ENCODE measurements around the gene GPR84. TPM values are rescaled to one million over a fixed set of nuclear protein-coding genes. Genes with fewer than 3 reads are reported as not detected.
A peak's percentile ranks its signal among the peaks of the same experiment; 100 is the strongest.

Gene GPR84
- total and polyA plus RNA-seq, 7 experiments from 2014 or later, result 1.2 to 13.1 (median 3.9) TPM; not detected in 4

DNA sequence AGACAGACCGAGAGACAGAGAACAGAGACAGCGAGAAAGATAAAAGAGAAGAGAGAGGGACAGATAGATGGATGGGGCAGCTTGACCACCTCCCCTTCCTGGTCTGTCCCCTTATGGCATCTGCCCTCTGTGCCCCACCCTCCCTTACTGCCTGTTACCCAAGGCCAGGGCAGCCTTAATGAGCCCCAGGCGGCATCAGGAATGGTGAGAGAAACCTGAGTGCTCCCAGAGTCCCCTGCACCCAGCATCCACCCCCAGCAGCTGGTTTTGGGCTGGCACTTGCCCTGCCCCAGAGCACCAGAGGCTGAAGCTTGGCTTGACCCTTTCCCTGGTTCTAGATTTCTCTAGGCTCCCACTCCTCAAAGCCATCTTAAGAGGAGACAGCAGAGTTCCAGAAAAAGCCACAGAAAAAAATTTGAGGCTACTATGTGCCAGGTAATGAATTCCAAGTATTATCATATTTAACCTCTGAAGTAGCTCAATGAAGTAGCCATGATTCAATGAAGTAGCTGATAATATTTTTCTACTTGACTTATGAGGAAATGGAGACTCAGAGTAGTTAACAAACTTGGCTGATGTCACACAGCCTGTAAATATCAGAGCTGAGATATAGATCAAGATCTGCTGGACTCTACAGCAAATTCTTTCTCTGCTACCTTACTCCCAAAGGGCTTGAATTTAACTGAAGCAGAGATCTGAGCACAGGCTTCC, 22.3 kb upstream of the GPR84 start:
- H3K9me3 ChIP-seq (ENCODE audit: control insufficient read depth in 2 of 3, low read length in 3 of 3), result no peaks in the 10 kb centered on the region
- H3K4me1 Mint-ChIP-seq, result peaks cover 10 to 20% (median 15%) of the 10 kb centered on the region in 7 donors
- ATAC-seq (no peak), DNase-seq (no peak)
- intact Hi-C loops (cut with micrococcal nuclease), result no loop called here
- peak overlapping the region in 5 of 9 donors; percentile 18 to 49 (median 36) for H3K27ac Mint-ChIP-seq
- no peak overlapping the region for H3K4me3 ChIP-seq (ENCODE audit: low read length)
- no peaks in the 10 kb centered on the region for H3K27me3 ChIP-seq (ENCODE audit: control insufficient read depth in 2 of 2, insufficient read depth in 2 of 2, low read length in 2 of 2)
- peaks cover 0 to under 1% of the 10 kb centered on the region in 2 donors for H3K4me1 ChIP-seq (ENCODE audit: control insufficient read depth in 2 of 2, insufficient read depth in 2 of 2, low read length in 2 of 2)
- no peak overlapping the region for H3K27ac ChIP-seq (ENCODE audit: low read depth, low read length)
- peaks cover 0 to 2% (median 0%) of the 10 kb centered on the region in 5 donors for H3K36me3 Mint-ChIP-seq
- H3K4me3 Mint-ChIP-seq, result no peak overlapping the region
- H3K27me3 Mint-ChIP-seq, result no peaks in the 10 kb centered on the region
- ChIA-PET CTCF (interaction anchor here (1.2 to 2.3 kb wide), 4 partner anchors 8 to 53 kb away, joined by 3 to 9 read pairs (median 6); no protein-coding TSS in a partner anchor), POLR2A (interaction anchor here (0.9 kb wide), 1 partner anchor 14 kb away, joined by 3 read pairs; no protein-coding TSS in a partner anchor)
- H3K9me3 Mint-ChIP-seq, result peaks cover 0 to 1% (median 0%) of the 10 kb centered on the region in 11 donors
- H3K36me3 ChIP-seq (ENCODE audit: control insufficient read depth in 2 of 3, insufficient read depth in 3 of 3, low read length in 3 of 3), result no peaks in the 10 kb centered on the region

DNA sequence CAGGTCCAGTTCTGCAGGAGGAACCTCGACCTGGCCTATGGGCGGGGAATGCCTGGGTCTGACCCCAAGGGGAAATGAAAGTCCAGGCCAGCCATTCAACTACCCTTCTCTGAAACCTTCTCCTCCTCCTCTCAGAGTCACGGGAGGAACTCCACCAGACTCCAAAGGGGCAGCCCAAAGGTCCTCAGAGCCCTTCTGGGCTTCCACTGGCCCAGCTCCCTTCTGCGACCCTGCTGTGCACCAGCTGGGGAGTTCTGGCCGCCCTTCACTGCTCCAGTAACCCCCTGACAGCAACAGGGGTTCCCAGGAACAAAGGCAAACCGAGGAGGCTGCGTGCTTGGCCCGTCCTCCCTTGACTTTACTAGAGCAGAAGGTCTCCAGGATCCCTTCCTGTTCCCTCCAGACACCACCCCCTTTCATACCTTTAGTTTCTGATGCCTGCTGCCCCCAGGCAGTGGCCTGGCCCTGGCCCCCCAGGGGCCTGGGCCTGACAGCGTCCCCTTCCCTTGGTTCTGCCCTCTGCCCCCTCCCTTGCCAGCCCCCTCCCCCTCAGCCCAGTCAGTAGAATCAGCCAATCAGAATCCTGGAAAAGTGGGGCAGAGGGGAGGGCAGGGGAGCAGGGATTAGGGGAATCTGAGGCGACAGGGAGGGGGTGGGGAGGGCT, 21.1 kb upstream of the GPR84 start:
- no peaks in the 10 kb centered on the region for H3K9me3 ChIP-seq (ENCODE audit: control insufficient read depth in 2 of 3, low read length in 3 of 3)
- no peaks in the 10 kb centered on the region for H3K4me1 ChIP-seq (ENCODE audit: control insufficient read depth in 2 of 2, insufficient read depth in 2 of 2, low read length in 2 of 2)
- H3K27me3 ChIP-seq (ENCODE audit: control insufficient read depth in 2 of 2, insufficient read depth in 2 of 2, low read length in 2 of 2), result no peaks in the 10 kb centered on the region
- Mint-ChIP-seq H3K9me3 (peaks cover 0 to 1% (median 0%) of the 10 kb centered on the region in 11 donors), H3K27me3 (no peaks in the 10 kb centered on the region), H3K27ac (no peak overlapping the region), H3K4me1 (peaks cover 7 to 15% (median 13%) of the 10 kb centered on the region in 7 donors), H3K4me3 (no peak overlapping the region), H3K36me3 (no peaks in the 10 kb centered on the region)
- ATAC-seq (peak; percentile 39), DNase-seq (no peak)
- no peaks in the 10 kb centered on the region for H3K36me3 ChIP-seq (ENCODE audit: control insufficient read depth in 2 of 3, insufficient read depth in 3 of 3, low read length in 3 of 3)
- ChIA-PET CTCF (interaction anchor here (1.1 to 2.3 kb wide), 4 partner anchors 10 to 55 kb away, joined by 3 to 9 read pairs (median 3); no protein-coding TSS in a partner anchor), POLR2A (no interaction called here)
- H3K27ac ChIP-seq (ENCODE audit: low read depth, low read length), result no peak overlapping the region
- intact Hi-C loops (cut with micrococcal nuclease), result no loop called here
- no peak overlapping the region for H3K4me3 ChIP-seq (ENCODE audit: low read length)

DNA sequence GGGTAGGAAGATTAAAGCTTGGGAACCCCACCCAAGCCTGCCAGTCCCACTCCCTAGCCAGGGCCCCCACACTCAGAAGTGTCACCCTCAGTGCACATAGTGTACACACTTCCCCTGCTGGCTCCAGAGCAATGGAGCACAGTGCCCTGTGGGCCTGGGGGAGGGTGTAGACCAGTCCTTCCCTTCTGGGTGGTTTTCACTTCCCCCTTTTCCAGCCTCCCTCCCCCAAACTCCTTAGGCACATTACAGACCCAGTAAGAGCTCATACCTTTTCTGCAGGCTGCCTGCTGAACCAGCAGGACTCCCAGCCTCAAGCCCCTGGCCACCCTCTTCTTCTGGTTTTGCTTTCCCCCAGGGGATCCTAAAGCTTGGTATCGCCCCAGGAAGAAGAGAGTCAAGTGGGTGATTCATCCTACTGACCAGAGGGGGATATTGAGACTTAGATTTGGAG, 20.3 kb upstream of the GPR84 start, which contains the start of gene ZNF385A:
TSS of gene ZNF385A (minus strand) at position 143 of the 451 bp plus-strand sequence. CDS start 219 bp downstream, outside the sequence.
- Mint-ChIP-seq H3K36me3 (no peaks in the 10 kb centered on the region), H3K4me3 (no peak within 1 kb of the TSS), H3K27me3 (no peaks in the 10 kb centered on the region), H3K27ac (peak within 1 kb of the TSS in 1 of 9 donors; percentile 59), H3K4me1 (peaks cover 6 to 14% (median 9%) of the 10 kb centered on the region in 7 donors), H3K9me3 (peaks cover 0 to 1% (median 0%) of the 10 kb centered on the region in 11 donors)
- ATAC-seq (peak; percentile 67), DNase-seq (no peak)
- Histone ChIP-seq H3K36me3 (ENCODE audit: control insufficient read depth in 2 of 3, insufficient read depth in 3 of 3, low read length in 3 of 3) (no peaks in the 10 kb centered on the region), H3K4me1 (ENCODE audit: control insufficient read depth in 2 of 2, insufficient read depth in 2 of 2, low read length in 2 of 2) (no peaks in the 10 kb centered on the region), H3K27me3 (ENCODE audit: control insufficient read depth in 2 of 2, insufficient read depth in 2 of 2, low read length in 2 of 2) (no peaks in the 10 kb centered on the region), H3K9me3 (ENCODE audit: control insufficient read depth in 2 of 3, low read length in 3 of 3) (no peaks in the 10 kb centered on the region), H3K27ac (ENCODE audit: low read depth, low read length) (no peak within 1 kb of the TSS), H3K4me3 (ENCODE audit: low read length) (no peak within 1 kb of the TSS)
- intact Hi-C loops (cut with micrococcal nuclease), result no loop called here
- ChIA-PET CTCF (interaction anchor here (0.5 to 1.5 kb wide), 4 partner anchors 11 to 70 kb away, joined by 3 read pairs; no protein-coding TSS in a partner anchor), POLR2A (interaction anchor here (0.6 kb wide), 1 partner anchor 32 kb away, joined by 3 read pairs; no protein-coding TSS in a partner anchor)

GRCh38 chr12:54383041-54383609, 18.8 kb upstream of the GPR84 start:
- no peak for DNase-seq
- intact Hi-C loops (cut with micrococcal nuclease), result no loop called here
- no peak overlapping the region for H3K4me3 Mint-ChIP-seq

GRCh38 chr12:54381136-54381535, 16.9 kb upstream of the GPR84 start:
- ChIA-PET CTCF (interaction anchor here (0.5 to 5.5 kb wide), 12 partner anchors 10 to 1994 kb away, joined by 3 to 31 read pairs (median 4); no protein-coding TSS in a partner anchor), POLR2A (no interaction called here)
- Mint-ChIP-seq H3K27ac (no peak overlapping the region), H3K27me3 (peaks cover 0 to 5% (median 0%) of the 10 kb centered on the region in 5 donors), H3K9me3 (peaks cover 0 to 1% (median 0%) of the 10 kb centered on the region in 11 donors), H3K36me3 (no peaks in the 10 kb centered on the region), H3K4me3 (no peak overlapping the region), H3K4me1 (peaks cover 6 to 15% (median 6%) of the 10 kb centered on the region in 7 donors)
- no peaks in the 10 kb centered on the region for H3K27me3 ChIP-seq (ENCODE audit: control insufficient read depth in 2 of 2, insufficient read depth in 2 of 2, low read length in 2 of 2)
- DNase-seq, result no peak
- no peak for ATAC-seq
- intact Hi-C loops (cut with micrococcal nuclease), result no loop called here
- no peak overlapping the region for H3K27ac ChIP-seq (ENCODE audit: low read depth, low read length)
- peaks cover 0 to 3% of the 10 kb centered on the region in 2 donors for H3K4me1 ChIP-seq (ENCODE audit: control insufficient read depth in 2 of 2, insufficient read depth in 2 of 2, low read length in 2 of 2)
- H3K36me3 ChIP-seq (ENCODE audit: control insufficient read depth in 2 of 3, insufficient read depth in 3 of 3, low read length in 3 of 3), result no peaks in the 10 kb centered on the region
- H3K4me3 ChIP-seq (ENCODE audit: low read length), result no peak overlapping the region
- H3K9me3 ChIP-seq (ENCODE audit: control insufficient read depth in 2 of 3, low read length in 3 of 3), result no peaks in the 10 kb centered on the region

More at GRCh38 chr12:54383041-54383609, 18.8 kb upstream of the GPR84 start:
- ChIA-PET POLR2A (no interaction called here), CTCF (interaction anchor here (0.9 to 5.5 kb wide), 3 partner anchors 15 to 55 kb away, joined by 3 to 31 read pairs (median 7); no protein-coding TSS in a partner anchor)
- H3K27ac Mint-ChIP-seq, result no peak overlapping the region
- H3K9me3 Mint-ChIP-seq, result peaks cover 0 to 1% (median 0%) of the 10 kb centered on the region in 11 donors
- Histone ChIP-seq H3K4me3 (ENCODE audit: low read length) (no peak overlapping the region), H3K27me3 (ENCODE audit: control insufficient read depth in 2 of 2, insufficient read depth in 2 of 2, low read length in 2 of 2) (no peaks in the 10 kb centered on the region), H3K27ac (ENCODE audit: low read depth, low read length) (no peak overlapping the region), H3K9me3 (ENCODE audit: control insufficient read depth in 2 of 3, low read length in 3 of 3) (no peaks in the 10 kb centered on the region), H3K4me1 (ENCODE audit: control insufficient read depth in 2 of 2, insufficient read depth in 2 of 2, low read length in 2 of 2) (peaks cover 0 to 3% of the 10 kb centered on the region in 2 donors), H3K36me3 (ENCODE audit: control insufficient read depth in 2 of 3, insufficient read depth in 3 of 3, low read length in 3 of 3) (no peaks in the 10 kb centered on the region)
- H3K4me1 Mint-ChIP-seq, result peaks cover 6 to 18% (median 11%) of the 10 kb centered on the region in 7 donors
- H3K36me3 Mint-ChIP-seq, result no peaks in the 10 kb centered on the region
- H3K27me3 Mint-ChIP-seq, result peaks cover 0 to 5% (median 0%) of the 10 kb centered on the region in 5 donors
- peak; percentile 77 for ATAC-seq
